HG03175 (cell line): Measurements from ENCODE around the gene PTPRN2.

ENCODE experiments used
- ATAC-seq: cut with Tn5 transposase; IDR thresholded peaks from one replicate; pipeline ENCODE4 v1.9.1; 2021; ENCODE audit warnings: mild to moderate bottlenecking, moderate library complexity; ENCODE audit not compliant: unreplicated experiment

PTPRN2 gene

GRCh38 chr7:158498443-158499081 is 89.1 kb downstream of the PTPRN2 start:
- ATAC-seq = no peak

- ATAC-seq = no peak
These were observed 90.0 kb downstream of the PTPRN2 start for GRCh38 chr7:158497627-158498026.

GRCh38 chr7:158495786-158496185 is 91.8 kb downstream of the PTPRN2 start:
- no peak for ATAC-seq

GRCh38 chr7:158495216-158495615 is 92.4 kb downstream of the PTPRN2 start:
- ATAC-seq = no peak

- ATAC-seq = no peak
These were observed 93.0 kb downstream of the PTPRN2 start for GRCh38 chr7:158494643-158495042.

GRCh38 chr7:158494162-158494586 is 93.4 kb downstream of the PTPRN2 start:
- ATAC-seq = no peak

- no peak for ATAC-seq
These were observed 95.3 kb downstream of the PTPRN2 start for GRCh38 chr7:158492367-158492764.

GRCh38 chr7:158491094-158491493 is 96.5 kb downstream of the PTPRN2 start:
- no peak for ATAC-seq

- ATAC-seq = no peak
These were observed 97.3 kb downstream of the PTPRN2 start for GRCh38 chr7:158490171-158490782.

- no peak for ATAC-seq
These were observed 98.0 kb downstream of the PTPRN2 start for GRCh38 chr7:158489462-158490155.

GRCh38 chr7:158488181-158488971 is 99.2 kb downstream of the PTPRN2 start:
- no peak for ATAC-seq

GRCh38 chr7:158487631-158488151 is 99.9 kb downstream of the PTPRN2 start:
- no peak for ATAC-seq

- no peak for ATAC-seq
These were observed 100.7 kb downstream of the PTPRN2 start for GRCh38 chr7:158486919-158487318.

- ATAC-seq = no peak
These were observed 102.7 kb downstream of the PTPRN2 start for GRCh38 chr7:158484801-158485531.

GRCh38 chr7:158482480-158482879 is 105.1 kb downstream of the PTPRN2 start:
- ATAC-seq = no peak

GRCh38 chr7:158479664-158480025 is 108.0 kb downstream of the PTPRN2 start:
- ATAC-seq = no peak

GRCh38 chr7:158479021-158479663 is 108.5 kb downstream of the PTPRN2 start:
- no peak for ATAC-seq

GRCh38 chr7:158477866-158478265 is 109.8 kb downstream of the PTPRN2 start:
- ATAC-seq = no peak

GRCh38 chr7:158476331-158476932 is 111.2 kb downstream of the PTPRN2 start:
- ATAC-seq = no peak

GRCh38 chr7:158475679-158476052 is 112.0 kb downstream of the PTPRN2 start:
- ATAC-seq = no peak
